ENCODE data around the gene FADS2. TPM values are rescaled to one million over a fixed set of nuclear protein-coding genes. Genes with fewer than 3 reads are reported as not detected.

Gene FADS2
- total and polyA plus RNA-seq, 7 donors: 3.6 to 50.2 (median 21.7) TPM

DNA sequence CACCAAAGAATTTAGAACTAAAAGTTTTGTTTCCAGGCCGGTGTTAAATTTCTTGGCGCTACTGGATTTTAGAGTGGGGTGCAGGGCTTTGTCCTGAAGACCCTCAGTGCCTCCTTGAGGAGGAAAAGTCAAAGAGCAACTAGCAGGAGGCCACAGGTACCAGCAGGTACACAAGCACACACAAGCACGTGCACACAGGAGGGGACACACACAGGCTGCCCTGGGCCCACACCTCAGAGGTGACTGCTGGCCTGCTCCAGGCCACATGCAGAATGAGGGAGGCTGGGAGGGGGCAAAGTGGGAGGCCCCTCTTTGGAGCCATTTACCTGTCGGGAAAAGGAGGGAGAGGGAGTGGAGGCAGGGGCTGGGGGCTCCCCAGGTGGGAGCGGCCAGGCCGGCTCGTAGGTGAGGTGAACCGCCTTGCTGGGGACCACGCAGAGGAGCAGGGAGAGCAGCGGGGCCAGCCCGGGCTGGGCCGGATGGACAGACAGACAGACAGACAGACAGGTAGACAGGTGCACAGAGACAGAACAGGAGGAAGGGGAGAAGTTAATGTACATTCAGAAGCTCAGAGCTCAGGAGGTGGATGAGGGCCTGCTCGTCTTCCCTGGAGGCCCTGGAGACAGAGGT, 77.1 kb downstream of the FADS2 start:
- intact Hi-C loops (cut with DNase I): no loop called here
- TF ChIP-seq POLR2A (IDR thresholded peaks at IDR 0.05) (no peak), POLR2AphosphoS5 (IDR thresholded peaks at IDR 0.05) (no peak), EP300 (IDR thresholded peaks at IDR 0.05) (no peak)
- TF ChIP-seq, protein P1, sequence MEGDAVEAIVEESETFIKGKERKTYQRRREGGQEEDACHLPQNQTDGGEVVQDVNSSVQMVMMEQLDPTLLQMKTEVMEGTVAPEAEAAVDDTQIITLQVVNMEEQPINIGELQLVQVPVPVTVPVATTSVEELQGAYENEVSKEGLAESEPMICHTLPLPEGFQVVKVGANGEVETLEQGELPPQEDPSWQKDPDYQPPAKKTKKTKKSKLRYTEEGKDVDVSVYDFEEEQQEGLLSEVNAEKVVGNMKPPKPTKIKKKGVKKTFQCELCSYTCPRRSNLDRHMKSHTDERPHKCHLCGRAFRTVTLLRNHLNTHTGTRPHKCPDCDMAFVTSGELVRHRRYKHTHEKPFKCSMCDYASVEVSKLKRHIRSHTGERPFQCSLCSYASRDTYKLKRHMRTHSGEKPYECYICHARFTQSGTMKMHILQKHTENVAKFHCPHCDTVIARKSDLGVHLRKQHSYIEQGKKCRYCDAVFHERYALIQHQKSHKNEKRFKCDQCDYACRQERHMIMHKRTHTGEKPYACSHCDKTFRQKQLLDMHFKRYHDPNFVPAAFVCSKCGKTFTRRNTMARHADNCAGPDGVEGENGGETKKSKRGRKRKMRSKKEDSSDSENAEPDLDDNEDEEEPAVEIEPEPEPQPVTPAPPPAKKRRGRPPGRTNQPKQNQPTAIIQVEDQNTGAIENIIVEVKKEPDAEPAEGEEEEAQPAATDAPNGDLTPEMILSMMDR (IDR thresholded peaks at IDR 0.05): no peak
- H3K27ac ChIP-seq: no peak overlapping the region
- no peak overlapping the region for H3K4me3 ChIP-seq
- H3K9me3 ChIP-seq: no peaks in the 10 kb centered on the region
- H3K4me1 ChIP-seq: peaks cover 0 to 16% (median 4%) of the 10 kb centered on the region in 4 donors
- WGBS, 2 donors: 92 to 95% methylated on average over 13 of the region's 13 CpGs
- DNase-seq: no peak
- H3K27me3 ChIP-seq: no peaks in the 10 kb centered on the region
- H3K36me3 ChIP-seq: peaks cover 0 to 54% (median 4%) of the 10 kb centered on the region in 4 donors

DNA sequence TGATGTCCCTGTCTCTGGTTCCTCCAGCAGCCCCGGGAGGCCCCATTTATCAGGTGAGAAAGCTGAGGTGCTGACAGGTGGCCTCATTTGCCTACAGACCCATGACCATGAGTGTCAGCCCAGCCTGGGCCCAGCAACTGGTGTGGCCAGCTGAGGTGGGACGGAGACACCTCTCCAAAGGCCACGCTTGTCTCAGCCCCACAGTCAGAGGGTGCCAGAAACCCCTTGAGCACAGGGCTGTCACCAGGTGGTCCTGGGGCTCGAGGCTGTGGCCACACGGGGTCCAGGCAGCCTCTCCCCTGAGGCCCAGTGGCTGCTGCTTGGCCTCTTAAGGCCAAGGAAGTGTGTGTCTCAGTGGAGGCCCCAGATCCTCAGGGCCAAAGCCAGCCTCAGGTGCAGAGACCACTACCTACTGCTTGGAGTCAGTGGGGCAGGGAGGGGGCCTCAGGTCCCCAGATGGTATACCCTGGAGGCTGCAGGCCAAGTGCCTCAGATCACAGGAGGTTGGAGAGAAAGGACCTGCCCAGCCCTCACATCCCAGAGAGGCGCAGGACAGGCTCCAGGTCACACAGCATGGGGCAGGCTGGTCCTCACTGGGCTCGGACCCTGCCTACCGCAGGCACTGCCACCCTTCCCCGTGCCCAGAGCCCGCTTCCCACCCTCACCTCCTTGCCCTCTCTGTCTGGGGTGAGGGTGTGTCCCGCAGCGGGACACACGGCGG, 77.9 kb downstream of the FADS2 start:
- Histone ChIP-seq H3K9me3 (no peaks in the 10 kb centered on the region), H3K36me3 (peaks cover 0 to 54% (median 4%) of the 10 kb centered on the region in 4 donors), H3K4me1 (peaks cover 0 to 16% (median 4%) of the 10 kb centered on the region in 4 donors), H3K4me3 (no peak overlapping the region), H3K27me3 (no peaks in the 10 kb centered on the region), H3K27ac (no peak overlapping the region)
- no peak for DNase-seq
- intact Hi-C loops (cut with DNase I): no loop called here
- WGBS, 2 donors: 86 to 91% methylated on average over 14 of the region's 14 CpGs
- TF ChIP-seq POLR2A (IDR thresholded peaks at IDR 0.05): no peak
- no peak for TF ChIP-seq EP300 (IDR thresholded peaks at IDR 0.05)
- no peak for TF ChIP-seq POLR2AphosphoS5 (IDR thresholded peaks at IDR 0.05)
- TF ChIP-seq, protein P1 (IDR thresholded peaks at IDR 0.05): no peak

DNA sequence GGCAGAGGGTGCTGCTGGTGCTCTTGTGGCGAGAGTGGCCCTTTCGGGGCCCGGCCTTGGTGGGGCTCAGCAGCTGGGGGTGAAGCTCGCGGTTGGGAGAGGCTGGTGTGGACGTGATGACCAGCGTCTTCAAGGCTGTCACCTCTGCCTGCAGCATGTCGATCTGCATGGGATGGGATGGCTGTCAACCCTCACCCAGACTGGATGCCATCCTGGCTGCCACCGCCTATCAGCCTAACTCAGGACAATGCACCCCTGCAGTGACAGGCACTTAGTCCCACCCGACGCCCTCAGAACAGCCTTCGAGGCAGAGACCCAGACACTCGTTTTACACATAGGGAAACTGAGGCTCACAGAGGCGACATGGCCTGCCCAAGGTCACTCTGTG, 78.4 kb downstream of the FADS2 start:
- H3K4me1 ChIP-seq: peaks cover 0 to 16% (median 4%) of the 10 kb centered on the region in 4 donors
- intact Hi-C loops (cut with DNase I): no loop called here
- no peaks in the 10 kb centered on the region for H3K27me3 ChIP-seq
- H3K9me3 ChIP-seq: no peaks in the 10 kb centered on the region
- no peak overlapping the region for H3K27ac ChIP-seq
- H3K36me3 ChIP-seq: peaks cover 0 to 50% (median 4%) of the 10 kb centered on the region in 4 donors
- 87 to 90% methylated on average over 14 of the region's 14 CpGs for WGBS, 2 donors
- DNase-seq: no peak
- no peak for TF ChIP-seq EP300 (IDR thresholded peaks at IDR 0.05)
- TF ChIP-seq, protein P1 (IDR thresholded peaks at IDR 0.05): no peak
- TF ChIP-seq POLR2A (IDR thresholded peaks at IDR 0.05): no peak
- no peak for TF ChIP-seq POLR2AphosphoS5 (IDR thresholded peaks at IDR 0.05)
- H3K4me3 ChIP-seq: no peak overlapping the region

DNA sequence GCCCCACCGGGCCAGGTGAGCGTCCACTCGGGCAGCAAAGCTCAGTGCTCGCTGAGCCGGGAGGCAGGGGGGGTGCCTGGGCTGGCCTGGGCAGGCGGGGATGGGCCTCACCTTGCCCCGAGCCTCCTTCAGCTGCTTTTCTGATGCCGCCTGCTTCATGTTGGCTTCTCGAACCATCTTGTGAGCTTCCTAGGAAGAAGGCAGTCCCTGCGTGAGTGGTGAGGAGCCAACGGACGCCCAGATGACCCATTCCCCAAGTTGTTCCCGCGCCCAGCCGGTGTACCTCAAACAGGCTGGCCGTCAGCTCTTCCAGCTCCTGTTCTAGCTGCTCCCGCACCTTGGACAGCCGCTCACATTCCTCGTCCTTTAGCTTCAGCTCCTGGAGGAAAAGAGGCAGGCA, 79.2 kb downstream of the FADS2 start:
- Histone ChIP-seq H3K27me3 (no peaks in the 10 kb centered on the region), H3K9me3 (no peaks in the 10 kb centered on the region), H3K4me3 (no peak overlapping the region), H3K4me1 (peaks cover 0 to 20% (median 4%) of the 10 kb centered on the region in 4 donors), H3K27ac (no peak overlapping the region), H3K36me3 (peaks cover 0 to 42% (median 4%) of the 10 kb centered on the region in 4 donors)
- WGBS, 2 donors: 94% methylated on average over 19 of the region's 19 CpGs
- no peak for DNase-seq
- intact Hi-C loops (cut with DNase I): no loop called here
- TF ChIP-seq POLR2A (IDR thresholded peaks at IDR 0.05) (no peak), EP300 (IDR thresholded peaks at IDR 0.05) (no peak), POLR2AphosphoS5 (IDR thresholded peaks at IDR 0.05) (no peak)
- TF ChIP-seq, protein P1 (IDR thresholded peaks at IDR 0.05): no peak
